GM18951 (cell line): ENCODE measurements around the gene GALNT10.
"Not testable (repeated sequence)": the region's sequence is repeated elsewhere in the genome, so short reads cannot be mapped to it uniquely, and the experiment has no call there.

Experiments used
- POLR2A ChIP-seq: IDR thresholded peaks from 4 replicates; pipeline ENCODE4 v1.6.1; 2011; ENCODE audit warnings: mild to moderate bottlenecking; ENCODE audit not compliant: insufficient read length, insufficient read depth; ENCODE audit errors: extremely low read depth
- in situ Hi-C: fragments of 300-500 bp; cut with MboI; formaldehyde crosslinking; loops from one replicate; pipeline ENCODE4 v1.12.0; 2022; ENCODE audit warnings: low sequenced_read_pairs, mixed read lengths, inconsistent platforms; ENCODE audit not compliant: unreplicated experiment

Gene GALNT10, protein sequence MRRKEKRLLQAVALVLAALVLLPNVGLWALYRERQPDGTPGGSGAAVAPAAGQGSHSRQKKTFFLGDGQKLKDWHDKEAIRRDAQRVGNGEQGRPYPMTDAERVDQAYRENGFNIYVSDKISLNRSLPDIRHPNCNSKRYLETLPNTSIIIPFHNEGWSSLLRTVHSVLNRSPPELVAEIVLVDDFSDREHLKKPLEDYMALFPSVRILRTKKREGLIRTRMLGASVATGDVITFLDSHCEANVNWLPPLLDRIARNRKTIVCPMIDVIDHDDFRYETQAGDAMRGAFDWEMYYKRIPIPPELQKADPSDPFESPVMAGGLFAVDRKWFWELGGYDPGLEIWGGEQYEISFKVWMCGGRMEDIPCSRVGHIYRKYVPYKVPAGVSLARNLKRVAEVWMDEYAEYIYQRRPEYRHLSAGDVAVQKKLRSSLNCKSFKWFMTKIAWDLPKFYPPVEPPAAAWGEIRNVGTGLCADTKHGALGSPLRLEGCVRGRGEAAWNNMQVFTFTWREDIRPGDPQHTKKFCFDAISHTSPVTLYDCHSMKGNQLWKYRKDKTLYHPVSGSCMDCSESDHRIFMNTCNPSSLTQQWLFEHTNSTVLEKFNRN

DNA sequence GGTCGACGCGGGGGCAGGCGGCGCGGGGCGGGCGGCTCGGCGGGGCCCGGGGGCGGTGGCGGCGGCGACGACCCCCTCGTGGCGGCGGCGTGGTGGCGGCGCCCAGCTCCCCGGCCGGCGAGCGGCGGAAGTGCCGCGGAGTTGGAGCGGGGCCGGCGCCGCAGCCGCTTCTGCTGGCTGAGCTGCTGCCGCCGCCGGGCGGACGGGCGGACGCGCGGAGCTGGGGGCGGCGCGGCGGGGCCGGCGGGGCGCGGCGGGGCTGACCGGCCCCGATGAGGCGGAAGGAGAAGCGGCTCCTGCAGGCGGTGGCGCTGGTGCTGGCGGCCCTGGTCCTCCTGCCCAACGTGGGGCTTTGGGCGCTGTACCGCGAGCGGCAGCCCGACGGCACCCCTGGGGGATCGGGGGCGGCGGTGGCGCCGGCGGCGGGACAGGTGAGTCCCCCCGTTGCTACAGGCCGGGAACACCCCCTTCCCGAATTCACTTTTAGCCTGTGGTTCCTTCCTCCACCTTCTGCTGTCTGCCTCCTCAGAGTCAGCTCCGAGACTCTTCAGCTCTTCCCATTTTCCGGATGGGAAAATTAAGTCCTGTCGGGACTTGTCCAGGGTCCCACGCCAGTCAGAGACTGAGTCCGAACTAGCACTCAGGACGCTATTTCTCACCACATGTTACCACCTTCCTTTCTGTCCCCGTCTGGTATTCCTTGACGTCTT, at the start of gene GALNT10:
Gene GALNT10, plus strand, starts transcription at position 139 of the 710 bp plus-strand sequence. Its CDS starts 134 bp downstream, at position 273.
- in situ Hi-C loops, result loop anchor here (10.0 kb wide), 1 partner anchor 214 kb away; no protein-coding TSS in a partner anchor

DNA sequence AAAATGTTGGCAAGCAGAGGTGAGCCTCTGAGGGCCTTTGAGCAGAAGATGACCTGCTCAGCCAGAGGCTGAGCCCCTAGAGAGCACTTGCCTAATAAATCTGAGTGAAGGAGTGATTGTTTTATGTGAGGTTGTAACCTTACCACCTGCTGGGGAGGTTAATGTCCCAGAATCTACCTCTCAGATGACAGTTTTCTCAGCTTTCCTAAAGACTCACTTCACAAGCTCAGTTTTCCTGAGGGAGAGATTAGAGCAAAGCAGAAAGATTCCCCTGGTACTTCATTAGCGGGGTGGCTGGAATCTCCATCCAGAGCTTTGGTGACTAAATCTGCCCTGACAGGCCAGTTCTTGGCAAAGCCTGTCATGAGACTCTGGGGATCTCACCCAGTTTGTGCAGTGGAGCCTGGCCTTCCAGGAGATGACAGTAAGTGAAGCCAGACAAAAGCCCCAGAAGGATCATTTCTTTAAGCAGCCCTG, 48.8 kb upstream of the GALNT10 start:
- TF ChIP-seq POLR2A, result no peak

More for the DNA sequence above, at the start of gene GALNT10:
- peak; percentile 88 for TF ChIP-seq POLR2A

DNA sequence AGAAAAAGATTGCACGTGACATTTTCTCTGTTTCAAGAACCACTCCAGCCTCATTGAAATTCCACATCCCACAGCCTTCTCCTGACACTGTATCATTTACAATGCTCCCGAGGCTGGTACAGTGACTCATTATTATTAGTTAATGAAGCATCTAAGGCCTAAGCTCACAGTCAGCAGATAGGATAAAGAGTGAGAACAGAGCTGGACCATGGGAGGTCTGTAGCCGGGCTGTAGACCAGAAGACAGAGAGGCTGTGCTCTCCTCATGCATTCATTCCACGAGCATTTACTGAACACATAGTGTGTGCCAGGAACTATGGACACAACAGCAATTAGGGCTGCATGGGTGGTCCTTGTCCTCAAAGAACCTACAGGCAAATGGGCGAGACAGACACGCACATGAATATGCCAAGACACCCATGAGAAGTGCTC, 47.3 kb upstream of the GALNT10 start:
- TF ChIP-seq POLR2A, result no peak
- in situ Hi-C loops, result no loop called here

More for the DNA sequence above, 48.8 kb upstream of the GALNT10 start:
- in situ Hi-C loops, result no loop called here

DNA sequence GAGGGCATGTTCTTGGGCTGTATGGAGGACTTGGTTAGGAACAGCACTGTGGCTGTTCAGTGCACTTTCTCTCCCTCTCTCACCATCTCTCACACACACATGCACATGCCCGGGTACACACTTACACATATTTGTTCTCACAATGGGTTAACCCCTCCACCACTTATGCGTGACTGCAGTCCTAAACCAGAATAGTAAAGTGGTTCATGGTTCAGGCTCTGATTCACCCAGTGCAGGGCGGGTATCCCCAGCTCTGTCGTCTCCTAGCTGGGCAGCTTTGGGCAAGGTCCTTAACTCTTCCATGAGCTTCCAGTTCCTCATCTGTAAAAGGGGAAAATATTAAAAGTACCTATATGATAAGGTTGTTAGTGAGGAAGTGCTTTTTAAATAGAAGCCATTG, 45.3 kb upstream of the GALNT10 start:
- in situ Hi-C loops, result no loop called here
- no peak for TF ChIP-seq POLR2A

DNA sequence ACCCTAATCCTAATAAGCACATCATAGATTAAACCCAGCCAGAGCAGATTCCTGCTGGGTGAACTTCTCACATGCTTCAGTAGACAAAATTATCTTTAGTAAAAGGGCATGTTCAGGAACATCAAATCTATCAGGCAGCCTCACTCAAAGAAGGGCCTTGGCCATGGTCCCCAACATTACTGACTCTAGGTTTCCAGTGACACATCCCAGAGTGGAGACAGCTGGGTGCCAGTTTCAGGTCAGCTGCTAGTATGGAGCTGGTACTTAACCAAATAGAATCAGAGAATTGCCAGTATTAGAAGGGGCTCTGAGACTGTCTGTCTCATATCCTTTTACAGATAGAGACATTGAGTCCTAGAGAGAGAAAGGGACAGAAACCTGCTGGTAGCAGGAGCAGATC, 44.1 kb upstream of the GALNT10 start:
- TF ChIP-seq POLR2A, result no peak
- in situ Hi-C loops, result no loop called here

DNA sequence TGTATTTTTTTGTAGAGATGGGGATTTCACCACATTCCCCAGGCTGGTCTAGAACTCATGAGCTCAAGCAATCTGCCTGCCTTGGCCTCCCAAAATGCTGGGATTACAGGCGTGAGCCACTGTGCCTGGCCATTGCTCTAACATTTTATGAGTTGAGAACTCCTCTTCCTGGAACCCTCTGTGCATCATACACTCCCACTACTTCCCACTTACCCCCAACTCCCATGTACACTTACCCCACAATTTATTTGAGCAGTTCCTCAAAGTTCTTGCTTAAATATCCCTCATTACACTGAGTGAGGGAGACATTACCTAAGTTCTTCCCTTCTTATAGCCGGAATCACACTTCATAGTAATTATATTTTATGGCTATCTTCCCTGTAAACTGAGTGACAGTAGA, 42.9 kb upstream of the GALNT10 start:
- in situ Hi-C loops, result no loop called here
- TF ChIP-seq POLR2A, result no peak

DNA sequence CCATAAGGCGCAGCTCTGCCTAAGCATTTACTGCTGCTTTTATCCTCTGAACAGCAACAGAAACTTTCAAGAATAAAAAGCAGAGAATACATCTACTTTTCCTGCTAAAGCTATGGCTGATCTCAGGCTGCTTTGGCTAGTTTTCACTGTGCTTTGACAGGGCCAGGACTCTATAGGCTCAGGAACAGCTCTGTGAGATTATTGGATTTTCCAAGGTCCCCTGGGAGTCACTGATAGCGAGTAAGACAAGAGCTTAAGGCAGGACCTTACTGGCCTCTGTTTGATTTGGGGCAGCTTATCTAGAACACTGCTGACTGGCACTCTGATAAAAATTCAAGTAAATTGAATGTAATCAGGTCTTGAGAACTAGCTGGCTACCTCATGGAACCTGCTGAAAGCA, 40.1 kb upstream of the GALNT10 start:
- in situ Hi-C loops, result not testable (repeated sequence)

DNA sequence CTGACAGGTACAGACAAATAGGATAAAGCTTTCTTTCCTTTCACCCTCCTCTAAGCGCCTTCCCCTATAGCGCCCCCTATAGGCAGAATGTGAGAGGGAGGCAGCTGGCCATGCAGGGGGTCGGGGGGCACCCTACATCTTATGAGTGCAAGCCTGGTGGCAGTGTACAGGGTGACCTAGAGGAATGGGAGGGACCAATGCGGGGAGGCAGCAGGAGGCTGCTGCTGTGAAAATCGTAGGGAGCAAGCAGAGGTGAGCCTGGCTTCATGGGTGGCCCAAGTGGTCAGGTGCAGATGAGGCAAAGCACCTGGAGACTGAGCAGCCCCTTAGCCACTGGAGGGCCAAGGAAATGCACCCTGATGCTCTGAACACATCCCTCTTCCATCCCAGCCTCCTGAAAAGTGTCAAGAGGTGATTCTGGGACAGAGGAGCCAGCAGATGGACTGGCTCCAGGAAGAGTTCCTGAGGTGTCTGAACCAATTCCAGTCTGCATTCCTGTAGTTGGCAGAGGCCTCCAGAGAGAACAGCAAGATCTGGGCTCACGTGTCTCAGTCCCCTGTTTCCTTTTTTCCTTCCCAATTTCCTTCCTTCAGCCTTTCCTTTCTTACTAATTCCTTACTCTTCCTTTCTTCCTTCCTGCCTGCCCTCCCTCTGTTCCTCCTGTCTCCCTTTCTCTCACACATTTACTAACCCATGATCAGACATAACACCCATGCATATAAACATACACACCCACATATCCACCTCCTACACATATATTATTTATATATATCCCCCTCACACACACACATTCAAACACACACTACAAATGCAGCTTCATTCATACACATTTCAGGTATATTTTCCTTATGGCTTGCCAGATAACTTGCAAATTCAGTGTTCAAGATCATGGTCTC, 32.8 kb upstream of the GALNT10 start:
- TF ChIP-seq POLR2A, result no peak
- in situ Hi-C loops, result no loop called here

DNA sequence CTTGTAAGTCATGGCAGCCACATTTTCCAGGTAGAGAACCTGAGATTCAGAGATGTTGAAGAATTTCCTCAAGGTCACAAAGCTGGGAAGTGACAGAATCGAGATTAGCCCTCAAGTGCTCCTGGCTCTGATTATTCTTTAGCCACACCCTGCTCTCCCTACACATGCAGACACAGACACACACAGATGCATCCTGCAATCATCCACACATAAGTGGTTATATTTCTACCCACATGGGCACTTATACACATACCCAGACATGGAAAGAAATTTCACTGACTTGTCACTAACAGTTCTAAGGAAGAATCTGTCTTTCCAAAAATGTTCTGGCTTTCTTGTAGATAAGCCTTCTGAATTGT, 32.2 kb upstream of the GALNT10 start:
- in situ Hi-C loops, result no loop called here
- no peak for TF ChIP-seq POLR2A

DNA sequence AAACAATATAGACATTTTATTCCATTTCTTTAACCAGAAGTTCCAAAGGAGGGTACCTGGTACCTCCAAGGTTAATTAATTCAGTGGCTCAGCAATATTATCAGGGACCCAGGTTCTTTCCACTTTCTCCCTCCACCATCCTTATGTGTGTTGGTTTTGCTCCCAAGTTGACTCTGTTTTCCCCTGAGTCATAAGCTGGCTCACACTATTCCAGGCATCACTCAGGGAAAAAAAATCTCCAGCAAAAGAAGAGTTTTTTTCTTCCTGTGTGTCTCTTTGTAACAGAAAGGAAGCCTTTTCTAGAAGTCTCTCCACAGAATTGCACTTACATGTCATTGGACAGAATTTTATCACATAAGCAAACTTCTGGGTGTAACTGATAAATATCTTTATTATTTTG, 31.2 kb upstream of the GALNT10 start:
- in situ Hi-C loops, result no loop called here
- TF ChIP-seq POLR2A, result no peak

DNA sequence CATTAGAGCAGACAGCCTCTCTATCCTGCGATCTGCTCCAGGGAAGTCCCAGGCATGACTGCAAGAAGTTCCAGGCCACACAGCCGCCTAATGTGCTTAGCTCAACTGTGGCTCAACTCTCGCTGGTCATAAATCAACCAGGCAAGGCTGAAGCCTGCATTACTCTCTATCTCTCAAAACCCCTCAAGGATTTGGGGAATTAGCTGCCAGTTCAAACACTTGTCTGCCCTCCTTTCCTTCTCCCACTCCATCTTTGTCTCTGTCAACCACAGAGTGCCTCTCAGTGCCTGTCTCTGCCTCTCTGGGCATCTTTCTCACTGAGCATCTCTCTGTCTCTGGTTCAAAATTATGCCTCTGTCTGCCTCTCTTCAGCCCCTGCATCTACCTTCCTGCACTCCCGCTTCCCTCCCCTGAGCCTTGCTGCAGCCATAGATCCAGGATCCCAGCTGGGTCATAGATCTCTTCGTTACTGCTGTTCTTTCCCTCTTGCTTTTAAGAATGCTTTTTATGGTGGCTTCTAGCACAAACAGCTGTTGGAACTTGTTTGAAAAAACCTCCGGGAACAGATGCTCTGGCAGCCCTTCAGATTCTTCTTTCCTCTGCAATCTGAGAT, 27.9 kb upstream of the GALNT10 start:
- in situ Hi-C loops, result no loop called here
- no peak for TF ChIP-seq POLR2A
